B cell (primary cell): ENCODE results near the gene TTLL10. TPM values are rescaled to one million over a fixed set of nuclear protein-coding genes. Genes with fewer than 3 reads are reported as not detected.

Experiments used
- ATAC-seq: fragments of 200-7000 bp; cut with Tn5 transposase; one replicate; pipeline ENCODE4 v1.10.0; 2021; ENCODE audit warnings: low read depth, mild to moderate bottlenecking, moderate number of reproducible peaks, moderate library complexity
- CTCF ChIA-PET: fragments of 350-600 bp; sonication (Branson Sonifier 250); formaldehyde crosslinking; loops from one replicate; lab custom pipeline; 2021; ENCODE audit warnings: antibody characterized with exemption, inconsistent platforms; lab: Charles Lee
- POLR2A ChIA-PET: fragments of 350-600 bp; sonication (Branson Sonifier 250); formaldehyde crosslinking; loops from one replicate; lab custom pipeline; 2021; ENCODE audit warnings: antibody characterized with exemption; lab: Charles Lee
- DNase-seq: peaks from one replicate; pipeline ENCODE4 v3.0.0; 2013
- H2AFZ ChIP-seq: 2 replicates; pipeline ENCODE4 v1.6.1; 2012; ENCODE audit warnings: mild to moderate bottlenecking, low read depth, low read length; ENCODE audit not compliant: insufficient read depth, poor library complexity, severe bottlenecking
- H3K27ac ChIP-seq, 2 donors: 1 replicate in 1 of 2; 2 replicates in 1 of 2; pipeline ENCODE4 v1.5.1; 2012 to 2013; ENCODE audit warnings: low read length in 2 of 2, mild to moderate bottlenecking in 2 of 2, moderate library complexity in 1 of 2
- H3K27me3 ChIP-seq, 4 experiments: fragments of 200-600 bp in 1 of 4; sonication (generic) in 1 of 4; replicated peaks in 1 of 4; 1 replicate in 2 of 4; 2 replicates in 2 of 4; pipeline versions ENCODE4 v1.6.1 to v1.7.0; 2013 to 2016; ENCODE audit warnings: low read length in 3 of 4, mild to moderate bottlenecking in 2 of 4, mixed read lengths in 1 of 4, moderate library complexity in 1 of 4; ENCODE audit not compliant: insufficient read depth in 4 of 4, control insufficient read depth in 3 of 4; ENCODE audit errors: control extremely low read depth in 1 of 4
- H3K36me3 ChIP-seq, 2 experiments: replicated peaks in 1 of 2; 1 replicate in 1 of 2; 2 replicates in 1 of 2; pipeline versions ENCODE4 v1.6.1 to v1.7.1; 2013; ENCODE audit warnings: low read length in 1 of 2; ENCODE audit not compliant: insufficient read depth in 2 of 2, control insufficient read depth in 1 of 2; ENCODE audit errors: control extremely low read depth in 1 of 2, extremely low read depth in 1 of 2
- H3K4me1 ChIP-seq, 2 donors: fragments of 200-600 bp in 1 of 2; sonication (generic) in 1 of 2; 1 replicate in 1 of 2; 2 replicates in 1 of 2; pipeline versions ENCODE4 v1.5.1 to v1.6.1; 2013 to 2017; ENCODE audit warnings: low read length in 2 of 2; ENCODE audit not compliant: control insufficient read depth in 2 of 2, insufficient read depth in 2 of 2
- H3K4me2 ChIP-seq: replicated peaks from 2 replicates; pipeline ENCODE3; 2012; ENCODE audit warnings: mild to moderate bottlenecking, low read depth, low read length; ENCODE audit not compliant: poor library complexity, severe bottlenecking
- H3K4me3 ChIP-seq, 5 experiments: fragments of 200-600 bp in 1 of 5; sonication (generic) in 1 of 5; 1 replicate in 3 of 5; 2 replicates in 2 of 5; pipeline versions ENCODE4 v1.5.1 to v1.7.0; 2011 to 2016; ENCODE audit warnings: low read length in 4 of 5, mild to moderate bottlenecking in 4 of 5, low read depth in 2 of 5, control low read depth in 1 of 5, moderate library complexity in 1 of 5; ENCODE audit not compliant: insufficient read depth in 1 of 5; ENCODE audit errors: control extremely low read depth in 1 of 5, extremely low read depth in 1 of 5
- H3K79me2 ChIP-seq: fragments of 200-600 bp; sonication (generic); one replicate; pipeline ENCODE4 v1.6.0; 2016; ENCODE audit warnings: low read length; ENCODE audit not compliant: control insufficient read depth, insufficient read depth
- H3K9ac ChIP-seq: fragments of 200-600 bp; sonication (generic); 2 replicates; pipeline ENCODE4 v1.6.1; 2017; ENCODE audit warnings: mild to moderate bottlenecking, low read length, moderate library complexity
- H3K9me3 ChIP-seq, 3 donors: one replicate each; pipeline versions ENCODE4 v1.6.1 to v1.7.1; 2013; ENCODE audit warnings: low read length in 2 of 3; ENCODE audit not compliant: control insufficient read depth in 2 of 3, insufficient read depth in 1 of 3; ENCODE audit errors: control extremely low read depth in 1 of 3
- H4K20me1 ChIP-seq: 2 replicates; pipeline ENCODE4 v1.6.0; 2012; ENCODE audit warnings: mild to moderate bottlenecking, low read length; ENCODE audit not compliant: insufficient read depth, control insufficient read depth, poor library complexity, severe bottlenecking
- H3K27ac Mint-ChIP-seq: one replicate; pipeline ENCODE4 v1.8.0; 2021; ENCODE audit warnings: mixed read lengths
- H3K27me3 Mint-ChIP-seq: one replicate; pipeline ENCODE4 v1.8.0; 2021; ENCODE audit warnings: mixed read lengths
- H3K4me1 Mint-ChIP-seq: one replicate; pipeline ENCODE4 v1.8.0; 2021; ENCODE audit warnings: mixed read lengths
- H3K4me3 Mint-ChIP-seq: one replicate; pipeline ENCODE4 v1.8.0; 2021; ENCODE audit warnings: mixed read lengths
- H3K9me3 Mint-ChIP-seq: one replicate; pipeline ENCODE4 v1.8.0; 2022; ENCODE audit warnings: mixed read lengths; ENCODE audit not compliant: insufficient read depth
- EZH2 ChIP-seq: IDR thresholded peaks from 2 replicates; pipeline ENCODE4 v1.6.1; 2012; ENCODE audit warnings: borderline replicate concordance, low read depth, mild to moderate bottlenecking, moderate library complexity, low read length; ENCODE audit not compliant: insufficient read depth, poor library complexity, severe bottlenecking
- WGBS: methylation state at CpG from one replicate; pipeline ENCODE4 v1.1.5; 2013; ENCODE audit warnings: missing lambda C conversion rate; ENCODE audit not compliant: insufficient coverage; 5-methylcytosine and 5-hydroxymethylcytosine counted together
- intact Hi-C: fragments of 100-400 bp; cut with micrococcal nuclease; formaldehyde crosslinking; loops from one replicate; pipeline ENCODE4 v1.10.0; 2022
- polyA plus RNA-seq: library from polyadenylated mRNA; depleted of rRNA; stranded (reverse); fragments of >200 nt; gene quantifications from 2 replicates; pipeline ENCODE4 v1.2.3, GENCODE V29; 2012
- total RNA-seq, 2 donors: library from RNA; stranded (reverse); fragments of 120-200 nt in 1 of 2; gene quantifications; 1 replicate in 1 of 2; 2 replicates in 1 of 2; pipeline versions ENCODE4 v1.2.3 to v1.2.4, GENCODE V29; 2013 to 2022
- TF ChIP-seq, protein P1 (sequence below): fragments of 200-600 bp; IDR thresholded peaks from one replicate; pipeline ENCODE4 v1.8.0; 2022; ENCODE audit warnings: antibody characterized with exemption, mild to moderate bottlenecking

The TTLL10 gene
- total and polyA plus RNA-seq, 2 donors (not counting 1 experiment from before 2014, with no cell fraction given) = 0.37 to 0.45 TPM

DNA sequence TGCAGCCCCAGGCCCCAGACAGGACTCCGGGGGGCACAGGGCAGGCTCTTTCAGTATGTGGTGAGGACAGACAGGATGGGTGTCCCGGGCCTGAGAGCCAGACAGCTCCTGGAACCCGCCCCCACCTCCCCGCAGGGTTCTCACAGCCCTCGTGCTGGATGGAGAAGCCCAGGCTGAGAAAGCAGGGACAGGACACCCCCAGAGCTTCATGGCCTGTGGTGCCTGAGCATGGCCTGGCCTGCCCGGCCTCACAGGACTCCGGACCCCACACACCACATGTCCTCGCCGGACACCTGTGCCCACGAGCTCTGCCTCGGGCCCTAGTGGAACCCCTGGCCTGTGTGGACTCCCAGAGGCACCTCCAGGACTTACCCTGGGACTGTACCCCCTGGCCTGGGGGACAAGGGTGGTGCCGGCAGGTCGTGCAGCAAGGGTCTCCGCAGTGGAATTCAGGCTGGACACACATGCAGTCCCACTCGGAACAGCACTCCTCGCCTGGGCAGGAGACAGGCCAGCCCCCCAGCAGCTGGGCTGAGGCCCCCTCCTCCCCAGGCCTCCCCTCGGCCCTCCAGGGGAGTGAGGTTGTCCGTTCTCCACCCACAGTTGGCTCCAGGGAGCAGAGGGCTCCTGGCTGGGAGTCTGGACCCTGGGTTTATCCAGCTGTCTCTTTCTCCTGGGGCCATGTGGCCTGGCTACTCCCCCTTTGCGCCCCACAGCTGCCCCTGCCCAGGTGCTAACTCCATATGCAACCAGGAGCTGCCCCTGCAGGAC, 31.5 kb downstream of the TTLL10 start:
- H3K9me3 Mint-ChIP-seq = no peaks in the 10 kb centered on the region
- Histone ChIP-seq H3K4me3 (peak overlapping the region in 2 of 5 experiments; percentile 34 to 61), H2AFZ (no peak overlapping the region), H4K20me1 (no peaks in the 10 kb centered on the region), H3K4me2 (peak overlapping the region; percentile 97), H3K27ac (no peak overlapping the region), H3K9ac (no peak overlapping the region), H3K36me3 (no peaks in the 10 kb centered on the region), H3K27me3 (peaks cover 0 to 46% (median 16%) of the 10 kb centered on the region in 4 experiments), H3K9me3 (peaks cover 0 to 22% (median 0%) of the 10 kb centered on the region in 3 donors), H3K4me1 (peaks cover 49 to 56% of the 10 kb centered on the region in 2 donors), H3K79me2 (no peaks in the 10 kb centered on the region)
- no peak overlapping the region for H3K27ac Mint-ChIP-seq
- H3K27me3 Mint-ChIP-seq = peaks cover 9% of the 10 kb centered on the region
- intact Hi-C loops = loop anchor here (5.0 to 10.0 kb wide), 2 partner anchors 48 to 170 kb away; no protein-coding TSS in a partner anchor
- H3K4me3 Mint-ChIP-seq = peak overlapping the region; percentile 74
- no peak for TF ChIP-seq EZH2
- TF ChIP-seq, protein P1, sequence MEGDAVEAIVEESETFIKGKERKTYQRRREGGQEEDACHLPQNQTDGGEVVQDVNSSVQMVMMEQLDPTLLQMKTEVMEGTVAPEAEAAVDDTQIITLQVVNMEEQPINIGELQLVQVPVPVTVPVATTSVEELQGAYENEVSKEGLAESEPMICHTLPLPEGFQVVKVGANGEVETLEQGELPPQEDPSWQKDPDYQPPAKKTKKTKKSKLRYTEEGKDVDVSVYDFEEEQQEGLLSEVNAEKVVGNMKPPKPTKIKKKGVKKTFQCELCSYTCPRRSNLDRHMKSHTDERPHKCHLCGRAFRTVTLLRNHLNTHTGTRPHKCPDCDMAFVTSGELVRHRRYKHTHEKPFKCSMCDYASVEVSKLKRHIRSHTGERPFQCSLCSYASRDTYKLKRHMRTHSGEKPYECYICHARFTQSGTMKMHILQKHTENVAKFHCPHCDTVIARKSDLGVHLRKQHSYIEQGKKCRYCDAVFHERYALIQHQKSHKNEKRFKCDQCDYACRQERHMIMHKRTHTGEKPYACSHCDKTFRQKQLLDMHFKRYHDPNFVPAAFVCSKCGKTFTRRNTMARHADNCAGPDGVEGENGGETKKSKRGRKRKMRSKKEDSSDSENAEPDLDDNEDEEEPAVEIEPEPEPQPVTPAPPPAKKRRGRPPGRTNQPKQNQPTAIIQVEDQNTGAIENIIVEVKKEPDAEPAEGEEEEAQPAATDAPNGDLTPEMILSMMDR = no peak
- CTCF ChIA-PET = interaction anchor here (0.7 to 4.9 kb wide), 2 partner anchors 83 to 87 kb away, joined by 3 to 39 read pairs; no protein-coding TSS in a partner anchor
- ATAC-seq = no peak
- WGBS = 87% methylated on average over 19 of the region's 19 CpGs
- H3K4me1 Mint-ChIP-seq = peaks cover 29% of the 10 kb centered on the region
- POLR2A ChIA-PET = interaction anchor here (0.8 to 1.2 kb wide), 2 partner anchors 31 to 83 kb away, joined by 3 to 4 read pairs; partner anchors contain the start of gene TTLL10
- DNase-seq = peak; percentile 38
